ENCODE data around the gene CEP72.
"Not testable (repeated sequence)": the region's sequence is repeated elsewhere in the genome, so short reads cannot be mapped to it uniquely, and the experiment has no call there.

CEP72 gene, protein sequence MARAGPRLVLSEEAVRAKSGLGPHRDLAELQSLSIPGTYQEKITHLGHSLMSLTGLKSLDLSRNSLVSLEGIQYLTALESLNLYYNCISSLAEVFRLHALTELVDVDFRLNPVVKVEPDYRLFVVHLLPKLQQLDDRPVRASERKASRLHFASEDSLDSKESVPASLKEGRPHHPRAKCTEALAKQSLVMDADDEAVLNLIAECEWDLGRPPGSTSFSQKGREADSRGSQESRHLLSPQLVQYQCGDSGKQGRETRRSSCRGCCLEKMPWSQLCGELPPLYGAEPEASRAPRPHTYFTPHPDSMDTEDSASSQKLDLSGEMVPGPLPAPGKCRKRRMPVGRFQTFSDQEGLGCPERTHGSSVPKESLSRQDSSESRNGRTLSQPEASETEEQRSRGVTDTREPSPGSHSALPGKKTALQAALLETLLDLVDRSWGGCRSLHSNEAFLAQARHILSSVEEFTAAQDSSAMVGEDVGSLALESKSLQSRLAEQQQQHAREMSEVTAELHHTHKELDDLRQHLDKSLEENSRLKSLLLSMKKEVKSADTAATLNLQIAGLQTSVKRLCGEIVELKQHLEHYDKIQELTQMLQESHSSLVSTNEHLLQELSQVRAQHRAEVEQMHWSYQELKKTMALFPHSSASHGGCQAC

DNA sequence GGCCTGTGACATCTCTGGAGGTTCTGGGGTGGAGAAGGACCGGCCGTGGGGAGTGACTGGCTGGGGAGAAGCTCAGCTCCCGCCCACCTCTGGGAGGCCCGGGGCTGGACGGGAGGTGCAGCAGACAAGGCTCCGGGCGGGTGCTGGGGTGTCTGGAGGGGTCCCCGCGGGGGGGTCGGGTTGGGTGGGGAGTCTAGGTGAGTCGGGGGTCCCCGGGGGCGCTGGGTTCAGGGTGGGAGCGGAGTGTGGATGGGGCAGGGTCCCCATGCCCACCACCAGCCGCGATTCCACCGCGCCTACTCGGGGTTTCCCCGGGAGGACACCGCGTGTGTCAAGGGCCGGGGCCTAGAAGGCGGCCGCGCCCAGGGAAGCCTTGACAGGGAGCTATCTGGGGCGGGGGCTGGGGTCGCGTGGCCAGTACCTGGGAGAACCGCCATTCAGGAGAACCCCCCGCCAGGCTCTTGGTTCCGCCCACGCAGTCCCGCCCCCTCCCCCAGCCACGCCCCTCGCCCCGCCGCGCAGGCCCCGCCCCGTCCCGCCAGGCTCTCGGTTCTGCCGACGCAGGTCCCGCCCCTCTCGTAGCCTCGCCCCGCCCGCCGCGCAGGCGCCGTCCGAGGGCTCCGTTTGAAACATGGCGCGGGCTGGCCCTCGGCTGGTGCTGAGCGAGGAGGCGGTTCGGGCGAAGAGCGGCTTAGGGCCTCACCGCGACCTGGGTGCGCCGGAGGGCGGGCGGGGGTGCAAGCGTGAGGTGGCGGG lies at the start of gene CEP72:
Gene CEP72 (plus strand): TSS at position 610 of the 756 bp plus-strand sequence. CDS start 22 bp downstream, at position 632.
- peak; percentile 85 for DNase-seq

DNA sequence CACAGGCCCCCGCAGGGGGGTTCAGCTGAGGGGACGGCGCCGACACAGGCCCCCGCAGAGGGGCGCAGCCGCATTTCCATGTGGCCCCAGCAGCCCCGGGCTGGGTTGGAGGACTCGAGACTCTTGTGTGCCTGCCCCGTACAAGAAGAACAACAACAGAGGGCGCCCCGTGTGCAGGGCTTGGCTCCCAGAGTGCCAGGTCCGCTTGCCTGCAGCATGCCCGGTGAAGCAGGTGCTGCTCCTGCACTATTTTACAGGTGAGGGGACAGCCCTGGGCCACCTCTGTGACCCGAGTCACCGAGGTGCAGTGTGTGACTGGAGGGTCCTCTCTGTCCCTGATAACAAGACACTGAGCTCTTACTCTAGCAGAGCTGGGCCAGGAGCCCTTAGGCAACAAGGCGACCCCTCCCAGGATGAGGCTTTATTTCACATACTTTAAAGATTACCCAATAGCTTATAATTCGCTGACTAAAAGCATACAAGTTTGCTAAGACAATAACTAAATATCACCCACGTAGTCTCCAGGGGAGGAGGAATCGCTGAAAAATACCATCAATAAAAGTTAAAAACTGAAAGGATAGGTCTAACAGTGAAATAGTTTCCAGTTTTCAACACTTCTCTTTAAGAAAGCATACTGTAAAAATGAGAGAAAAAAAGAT lies 46.2 kb upstream of the CEP72 start:
- DNase-seq = no peak

DNA sequence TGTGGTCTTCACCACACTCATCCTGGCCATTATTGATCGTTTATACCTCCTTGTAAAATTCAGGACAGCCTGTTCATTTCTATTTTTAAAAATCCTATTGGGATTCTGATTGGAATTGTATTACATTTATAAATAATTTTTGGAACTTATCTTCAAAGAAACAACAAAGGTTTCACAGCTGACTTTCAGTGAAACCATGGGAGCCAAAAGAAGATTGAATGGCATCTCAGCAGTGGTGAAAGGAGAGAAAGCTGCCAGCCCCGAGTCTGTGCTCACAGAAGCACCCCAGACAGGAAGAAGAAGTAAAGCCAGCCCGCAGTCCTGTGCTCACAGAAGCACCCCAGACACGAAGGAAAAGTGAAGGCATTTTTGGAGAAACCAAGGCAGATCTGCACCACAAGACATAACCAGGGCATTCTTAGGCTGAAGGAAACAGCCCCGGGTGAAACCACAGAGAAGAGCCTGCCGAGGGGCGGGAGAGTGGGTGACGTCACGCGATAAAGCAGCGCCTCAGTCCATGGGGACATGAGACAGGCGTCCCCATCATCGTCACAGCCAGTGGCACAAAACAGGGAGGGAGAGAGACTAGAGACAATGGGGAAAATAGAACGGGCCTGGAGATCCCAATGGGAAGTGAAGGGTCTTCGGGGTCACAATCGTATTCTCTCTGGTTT lies 45.4 kb upstream of the CEP72 start:
- DNase-seq = no peak

DNA sequence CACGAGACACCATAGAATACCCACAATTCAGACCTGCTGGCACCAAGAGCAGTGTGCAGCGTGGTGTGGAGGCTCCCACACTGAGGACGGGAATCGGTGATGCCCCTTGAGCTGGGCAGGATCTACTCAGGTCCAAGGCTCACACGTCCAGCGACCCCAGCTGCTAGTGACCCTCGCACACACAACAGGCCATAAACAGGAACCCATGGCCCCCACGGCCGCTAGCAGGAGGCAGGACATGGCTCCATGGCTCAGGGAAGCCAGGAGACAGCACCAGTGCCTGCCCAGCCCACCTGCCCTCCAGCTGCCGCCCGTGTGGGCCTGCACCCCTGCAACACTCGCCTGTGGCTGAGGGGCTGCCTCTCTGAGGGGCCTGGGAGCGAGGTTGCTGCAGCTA lies 44.5 kb upstream of the CEP72 start:
- no peak for DNase-seq

DNA sequence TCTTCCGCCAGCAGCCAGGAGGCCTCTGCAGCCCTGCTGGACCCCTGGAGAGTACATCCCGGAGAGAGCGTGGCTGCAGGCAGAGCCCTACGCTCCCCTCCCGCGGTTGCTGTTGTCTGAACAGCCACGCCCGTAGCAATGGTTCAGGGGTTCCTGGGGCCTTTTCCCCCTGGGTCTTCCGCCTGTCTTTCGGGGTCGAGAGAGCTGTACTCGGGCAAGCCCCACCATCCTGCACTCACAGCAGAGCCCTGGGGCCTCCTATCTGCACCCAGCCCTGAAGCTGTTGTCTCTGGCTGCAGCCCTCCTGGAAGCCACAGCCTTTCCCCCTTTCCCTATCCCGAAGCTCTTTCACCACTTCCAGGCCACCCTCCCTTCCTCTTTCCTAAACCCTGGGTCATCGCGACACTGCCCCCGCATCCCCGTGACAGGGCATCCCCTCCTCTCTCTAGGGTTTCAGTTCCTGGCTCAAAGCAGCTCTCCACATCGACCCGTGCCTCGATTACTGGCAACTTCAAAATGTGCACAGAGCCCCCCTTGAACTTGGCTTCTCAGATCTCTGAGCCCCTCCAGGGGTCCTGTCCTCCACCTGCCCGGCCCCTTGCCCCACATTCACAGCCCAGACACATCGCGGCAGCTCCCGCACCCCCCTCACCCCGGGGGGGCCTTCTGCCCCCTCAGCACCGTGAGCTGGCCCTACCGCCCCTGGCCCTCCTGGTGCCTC lies 43.9 kb upstream of the CEP72 start:
- DNase-seq = no peak

DNA sequence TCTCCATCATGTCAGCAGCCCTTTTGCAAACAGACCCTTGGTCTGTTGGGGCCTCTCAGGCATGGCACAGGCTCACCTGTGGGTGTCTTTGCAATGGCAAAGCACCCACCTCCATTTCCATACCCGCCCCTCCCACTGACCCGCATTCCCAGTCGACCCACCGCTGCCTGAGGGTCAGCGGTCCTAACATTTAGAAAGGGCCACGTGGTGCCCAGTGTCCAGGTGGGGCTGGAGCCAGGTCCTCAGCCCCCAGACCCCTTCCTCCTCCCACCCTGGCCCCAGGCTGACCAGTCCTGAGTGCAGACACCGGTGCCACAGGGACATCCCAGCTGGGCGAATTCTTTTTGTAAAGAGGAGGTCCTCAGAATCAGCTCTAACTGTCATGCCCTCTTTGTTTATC lies 43.3 kb upstream of the CEP72 start:
- no peak for DNase-seq

DNA sequence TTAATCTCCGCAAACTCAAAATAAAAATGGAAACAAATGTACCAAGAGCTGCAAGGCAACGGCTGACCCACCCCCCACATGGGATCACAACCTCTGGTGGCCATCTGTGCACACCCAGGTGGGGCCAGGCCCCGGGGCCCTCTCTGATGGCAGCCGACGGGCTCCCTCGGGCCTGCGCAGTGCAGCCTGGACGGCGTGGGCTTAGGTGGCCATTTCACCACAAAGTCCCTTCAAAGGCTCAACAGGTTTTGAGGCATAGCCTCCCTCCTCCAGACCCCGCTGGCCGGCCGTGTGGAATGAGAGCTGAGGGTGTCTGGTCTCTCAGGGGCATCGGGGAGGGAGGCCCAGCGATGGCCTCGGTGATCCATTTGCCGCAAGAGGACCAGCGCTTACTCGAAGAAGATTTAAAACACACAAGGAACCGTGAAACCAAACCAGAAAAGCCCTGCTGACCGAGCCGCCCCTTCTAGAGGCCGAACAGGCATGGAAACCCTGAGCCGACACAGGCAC lies 42.7 kb upstream of the CEP72 start:
- no peak for DNase-seq

DNA sequence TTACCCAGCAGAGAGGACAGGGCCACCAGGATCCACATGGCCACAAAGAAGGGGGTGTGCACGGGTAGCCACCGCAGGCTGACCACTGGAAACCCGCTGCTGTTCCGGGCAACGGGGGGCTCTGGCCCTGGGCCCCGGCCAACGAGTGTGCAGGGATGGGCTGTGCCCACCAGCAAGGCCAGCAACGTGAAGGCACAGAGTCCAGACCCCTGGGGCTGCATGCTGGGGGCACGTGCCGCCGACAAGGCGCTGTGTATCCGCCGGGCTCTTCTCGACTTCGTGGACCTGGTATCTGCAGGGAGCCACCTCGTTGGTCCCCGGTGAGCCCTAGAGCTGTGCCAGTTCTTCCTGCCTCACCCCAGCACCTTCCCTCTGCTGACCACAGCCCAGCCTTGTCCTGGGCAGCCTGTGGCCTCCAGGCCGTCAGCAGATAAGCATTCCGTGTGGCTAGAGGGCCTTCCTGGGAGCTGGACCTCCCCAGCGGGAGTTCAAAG lies 42.2 kb upstream of the CEP72 start:
- no peak for DNase-seq

DNA sequence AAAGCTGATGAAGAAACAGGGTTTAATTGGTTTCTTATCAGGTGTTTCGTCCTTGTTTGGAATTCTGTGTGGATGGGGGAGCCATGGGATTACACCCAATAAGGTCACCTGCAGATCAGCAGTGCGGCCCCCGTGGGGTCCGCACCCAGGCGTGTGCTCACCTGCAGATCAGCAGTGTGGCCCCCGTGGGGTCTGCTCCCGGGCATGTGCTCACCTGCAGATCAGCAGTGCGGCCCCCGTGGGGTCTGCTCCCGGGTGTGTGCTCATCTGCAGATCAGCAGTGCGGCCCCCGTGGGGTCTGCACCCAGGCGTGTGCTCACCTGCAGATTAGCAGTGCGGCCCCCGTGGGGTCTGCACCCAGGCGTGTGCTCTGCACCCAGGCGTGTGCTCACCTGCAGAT lies 41.7 kb upstream of the CEP72 start:
- DNase-seq = no peak

DNA sequence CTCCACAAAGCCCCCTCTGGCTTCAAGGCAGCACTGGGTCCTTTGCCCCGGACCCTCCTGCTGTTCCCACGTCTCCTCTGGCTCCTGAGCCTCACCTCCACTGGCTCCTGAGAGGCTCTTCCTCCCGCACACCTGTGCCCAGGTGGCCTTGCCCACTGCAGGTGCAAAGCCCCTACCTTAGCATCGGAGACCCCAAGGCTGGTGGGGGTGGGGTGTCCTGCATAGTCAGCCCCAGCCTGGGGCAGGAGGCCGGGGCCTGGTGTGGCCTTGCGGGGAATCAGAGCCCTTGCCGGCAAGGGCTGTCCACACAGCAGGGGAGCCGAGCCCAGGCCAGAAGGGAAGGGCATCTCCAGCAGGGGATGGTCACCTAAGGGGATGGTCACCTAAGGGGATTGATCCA lies 41.3 kb upstream of the CEP72 start:
- DNase-seq = no peak

DNA sequence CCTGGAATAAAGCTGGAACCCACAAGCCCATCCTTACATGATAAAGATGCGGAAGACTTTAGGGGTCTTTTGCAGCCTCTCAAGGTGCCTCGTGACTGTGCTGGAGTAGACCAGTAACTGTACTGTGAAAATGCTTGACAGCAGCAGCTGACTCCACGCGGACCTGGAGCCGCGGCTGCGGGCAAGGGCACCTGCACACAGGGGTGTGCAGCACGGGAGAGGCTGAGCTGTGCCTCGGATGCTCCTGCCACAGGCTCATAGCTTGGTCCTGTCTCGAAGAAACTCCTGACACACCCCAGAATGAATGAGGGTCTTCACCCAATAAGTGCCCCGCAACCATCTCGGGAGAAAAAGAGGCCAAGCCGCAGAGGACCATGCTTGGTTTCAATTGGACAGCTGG lies 40.3 kb upstream of the CEP72 start:
- DNase-seq = no peak

DNA sequence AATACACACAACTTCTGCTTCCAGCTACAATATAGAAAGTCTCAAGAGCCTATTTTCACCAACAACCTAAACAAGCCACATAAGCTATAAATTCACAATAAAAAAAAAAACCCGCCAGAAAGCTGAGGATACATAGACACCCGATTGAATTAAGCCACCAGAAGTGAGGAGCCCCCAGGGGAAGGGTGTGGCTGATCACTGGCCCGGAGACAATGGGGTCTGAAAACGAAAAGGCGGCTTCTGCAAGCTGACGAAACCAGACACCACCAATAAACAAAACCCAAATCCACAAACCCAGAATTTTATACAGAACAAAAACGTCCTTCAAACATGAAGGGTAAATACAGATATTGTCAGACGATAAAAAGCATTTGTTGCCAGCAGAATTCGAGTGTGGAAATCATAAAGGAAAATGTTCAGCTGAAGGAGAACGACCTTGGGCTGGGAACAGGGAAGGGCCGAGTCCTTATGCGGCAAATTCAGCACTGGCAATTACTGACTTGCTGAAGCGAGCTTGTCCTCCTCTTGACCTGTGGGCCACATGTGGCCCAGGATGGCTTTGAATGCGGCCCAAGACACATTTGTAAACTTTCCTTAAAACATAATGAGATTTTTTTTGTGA lies 39.6 kb upstream of the CEP72 start:
- DNase-seq = peak; percentile 91

DNA sequence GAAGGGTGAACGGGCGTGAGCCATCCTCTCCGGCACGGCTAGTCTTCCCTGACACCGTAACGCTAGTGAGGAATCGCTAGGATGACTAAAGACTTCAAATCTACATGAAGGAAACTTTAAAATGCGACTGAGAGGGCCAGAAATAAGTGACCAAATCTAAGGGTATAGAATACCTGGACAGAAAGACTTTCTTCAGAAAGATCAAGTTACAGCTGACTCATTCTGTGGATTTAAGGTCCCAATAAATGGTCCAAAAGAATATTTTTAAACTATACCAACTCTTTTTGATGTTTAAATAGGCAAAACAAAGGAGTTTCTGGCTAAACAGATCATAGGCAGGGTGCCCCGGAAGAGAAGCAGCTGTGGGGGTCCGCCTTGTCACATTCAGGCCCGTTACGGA lies 38.9 kb upstream of the CEP72 start:
- DNase-seq = no peak

DNA sequence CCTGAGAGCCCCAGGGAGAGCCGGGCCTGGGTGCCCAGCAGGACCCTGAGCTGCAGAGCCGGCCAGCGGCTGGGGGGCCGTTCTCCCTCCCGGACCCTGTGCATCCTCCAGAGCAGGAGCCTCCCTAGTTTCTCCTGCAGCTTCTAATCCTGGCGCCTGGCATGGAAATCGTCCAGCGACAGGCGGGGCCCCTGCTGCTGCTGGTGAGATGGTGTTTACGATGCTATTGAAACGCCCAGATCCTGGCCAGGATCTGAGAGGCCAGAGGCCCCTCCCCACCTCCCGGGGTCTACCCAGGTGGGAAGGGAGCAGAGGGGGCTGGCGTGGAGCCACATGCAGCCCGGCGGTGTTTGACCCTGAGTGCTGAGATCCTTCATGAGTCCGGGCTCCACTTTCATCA lies 38.2 kb upstream of the CEP72 start:
- DNase-seq = peak; percentile 27

DNA sequence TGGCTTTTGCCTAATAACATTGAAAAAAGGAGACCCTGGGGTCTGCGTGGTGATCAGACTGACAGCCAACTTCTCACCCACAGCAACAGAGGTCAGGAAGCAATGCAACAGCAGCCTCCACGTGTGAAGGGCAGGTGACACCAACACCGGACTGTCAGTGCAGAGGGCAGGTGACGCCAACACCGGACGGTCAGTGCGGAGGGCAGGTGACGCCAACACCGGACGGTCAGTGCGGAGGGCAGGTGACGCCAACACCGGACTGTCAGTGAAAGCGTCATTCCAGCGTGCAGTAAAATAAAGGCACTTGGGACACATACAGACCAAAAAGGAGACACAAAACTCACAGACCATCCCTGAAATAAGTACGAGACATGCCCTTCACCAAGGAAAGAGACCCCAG lies 37.2 kb upstream of the CEP72 start:
- no peak for DNase-seq

DNA sequence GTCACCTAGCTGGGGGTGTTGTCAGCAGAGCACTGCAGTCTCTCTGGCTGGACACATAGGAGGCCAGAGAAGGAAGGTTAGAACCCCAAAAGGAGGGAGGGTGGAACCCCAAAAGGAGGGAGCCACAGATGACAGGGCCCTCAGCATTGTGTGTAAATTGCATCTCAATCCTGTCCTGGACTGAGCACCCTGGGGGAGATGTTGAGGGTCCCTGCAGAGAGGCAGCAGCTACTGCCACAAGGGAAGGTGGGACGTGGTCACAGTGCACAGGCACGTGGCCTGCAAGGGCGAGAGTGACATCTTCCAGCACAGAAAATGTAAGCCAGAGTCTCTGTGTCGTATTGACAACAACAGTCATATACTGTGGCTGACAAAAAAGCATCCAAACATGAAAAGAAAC lies 36.5 kb upstream of the CEP72 start:
- no peak for DNase-seq

DNA sequence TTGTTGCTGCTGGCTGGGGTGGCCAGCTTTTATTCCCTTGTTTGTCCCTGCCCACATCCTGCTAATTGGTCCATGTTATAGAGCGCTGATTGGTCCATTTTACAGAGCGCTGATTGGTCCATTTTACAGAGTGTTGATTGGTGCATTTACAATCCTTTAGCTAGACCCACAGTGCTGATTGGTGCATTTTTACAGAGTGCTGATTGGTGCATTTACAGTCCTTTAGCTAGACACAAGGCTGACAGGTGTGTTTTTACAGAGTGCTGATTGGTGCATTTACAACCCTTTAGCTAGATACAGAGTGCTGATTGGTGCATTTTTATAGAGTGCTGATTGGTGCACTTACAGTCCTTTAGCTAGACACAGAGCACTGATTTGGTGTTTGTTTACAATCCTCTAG lies 34.9 kb upstream of the CEP72 start:
- not testable (repeated sequence) for DNase-seq

DNA sequence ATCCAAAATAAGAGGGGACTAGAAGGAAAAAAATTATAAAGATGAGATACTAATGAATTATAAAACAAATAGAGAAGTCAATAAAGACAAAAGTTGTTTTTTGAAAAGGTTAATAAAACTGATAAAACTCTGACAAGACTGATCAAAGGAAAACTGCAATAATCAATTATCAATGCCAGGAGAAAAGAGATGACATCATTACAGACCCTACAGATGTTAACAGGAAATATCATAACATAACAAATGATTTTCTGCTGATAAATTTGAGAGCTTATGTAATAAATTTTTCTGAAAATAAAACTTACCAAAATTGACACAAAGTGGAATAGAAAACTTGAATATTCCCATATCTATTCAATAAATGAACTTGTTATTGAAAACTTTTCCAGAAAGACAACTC lies 34.3 kb upstream of the CEP72 start:
- no peak for DNase-seq

DNA sequence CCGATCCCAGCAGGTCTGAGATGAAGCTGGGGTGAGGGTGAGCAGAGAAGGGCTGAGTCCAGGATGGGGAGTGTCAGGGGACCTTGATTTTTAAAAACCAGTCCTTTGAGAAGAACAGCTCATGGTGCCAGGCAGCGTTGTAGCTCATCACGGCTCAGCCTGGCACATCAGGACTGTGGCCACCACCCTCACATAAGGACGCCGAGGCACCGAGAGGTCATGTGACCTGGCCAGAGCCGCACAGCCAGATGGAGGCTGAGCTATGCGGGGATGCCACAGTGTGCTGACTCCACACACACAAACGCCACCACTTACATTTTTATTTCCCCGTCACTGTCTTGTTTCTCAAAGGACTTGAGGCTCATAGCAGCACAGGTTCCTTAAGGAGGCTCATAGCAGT lies 32.9 kb upstream of the CEP72 start:
- no peak for DNase-seq

DNA sequence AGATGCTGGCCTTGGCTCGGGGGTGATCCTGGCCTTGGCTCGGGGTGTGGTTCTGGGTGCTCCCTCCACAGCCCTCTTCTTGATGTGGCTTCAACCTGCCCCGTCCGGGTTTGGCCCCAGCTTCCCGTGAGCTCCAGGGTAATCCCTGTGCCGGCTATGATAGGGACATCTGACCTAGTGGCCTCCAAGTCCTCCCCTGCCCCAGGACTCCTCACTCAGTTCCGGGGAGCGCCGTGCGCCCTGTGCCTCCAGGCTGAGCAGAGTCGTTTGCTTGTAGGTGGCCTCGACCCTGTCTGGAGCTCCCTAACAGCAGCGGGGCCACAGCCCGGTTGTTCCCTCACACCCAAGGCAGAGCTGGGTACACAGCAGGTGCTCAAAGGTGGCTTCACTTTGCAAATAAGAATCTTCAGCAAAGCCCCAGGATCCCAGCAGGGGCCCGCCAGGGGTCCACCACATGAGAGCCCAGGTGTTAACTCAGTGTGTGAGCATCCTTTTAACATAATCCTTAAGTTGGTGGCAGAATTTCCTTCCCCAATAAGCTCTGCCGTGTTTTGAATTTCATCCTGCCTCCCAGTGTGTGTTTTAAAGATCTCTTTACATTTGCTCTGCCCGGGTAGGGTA lies 32.3 kb upstream of the CEP72 start:
- DNase-seq = no peak

DNA sequence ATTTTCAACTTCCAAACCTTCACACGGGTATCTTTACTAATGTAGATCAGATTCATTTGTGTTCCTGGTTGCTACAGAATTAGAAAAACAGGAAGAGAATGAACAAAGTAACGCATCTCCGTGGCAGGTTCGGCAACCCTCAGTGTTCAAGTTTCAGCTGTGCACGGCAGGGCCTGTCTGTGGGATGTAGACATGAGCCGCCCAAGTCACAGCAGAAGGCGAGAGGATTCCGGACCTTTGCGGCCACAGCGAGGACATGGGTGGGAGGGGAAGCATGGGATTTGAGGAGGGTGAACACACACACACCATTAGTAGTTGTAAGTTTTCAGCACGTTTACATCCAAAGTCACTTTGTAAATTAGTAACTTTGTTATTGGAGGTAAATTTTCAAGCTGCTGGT lies 31.7 kb upstream of the CEP72 start:
- DNase-seq = no peak

Measured in DMS153 (cell line).